ENCODE results near the gene CD7.

The CD7 gene

DNA sequence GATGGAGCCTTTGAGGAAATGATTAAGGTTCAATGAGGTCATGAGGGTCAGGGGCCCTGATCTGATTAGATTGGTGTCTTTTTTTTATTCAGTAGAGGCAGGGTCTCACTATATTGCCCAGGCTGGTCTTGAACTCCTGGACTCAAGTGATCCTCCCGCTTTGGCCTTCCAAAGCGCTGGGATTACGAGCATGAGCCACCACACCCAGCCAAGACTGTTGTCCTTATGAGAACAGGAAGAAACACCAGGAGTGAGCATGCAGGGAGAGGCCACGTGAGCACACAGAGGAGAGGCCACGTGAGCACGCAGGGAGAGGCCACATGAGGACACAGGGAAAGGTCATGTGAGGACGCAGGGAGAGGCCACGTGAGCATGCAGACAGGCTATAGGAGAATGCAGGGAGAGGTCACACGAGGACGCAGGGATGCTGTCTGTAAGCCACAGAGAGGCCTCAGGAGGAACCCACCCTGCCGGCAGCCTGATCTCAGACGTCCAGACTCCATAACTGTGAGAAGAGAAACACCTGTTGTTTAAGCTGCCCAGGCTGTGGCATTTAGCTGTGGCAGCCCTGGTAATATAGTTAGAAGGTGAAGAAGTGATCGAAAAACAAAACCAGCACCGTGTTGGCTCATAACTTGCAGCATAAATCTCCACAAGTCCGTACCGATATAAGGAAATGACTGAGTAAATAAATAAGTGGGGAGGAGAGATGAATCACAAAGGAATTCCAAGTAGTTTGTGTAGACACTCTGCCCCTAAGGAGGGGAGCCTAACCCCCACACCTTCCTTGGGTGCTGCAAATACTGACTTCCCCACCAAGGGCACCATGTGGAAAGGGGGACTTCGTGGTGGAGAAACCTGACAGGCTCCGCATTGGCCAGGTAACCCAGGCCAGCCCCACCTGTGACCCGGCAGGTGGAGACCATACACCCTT, 29.3 kb downstream of the CD7 start (continued):
- TF ChIP-seq, protein P1, sequence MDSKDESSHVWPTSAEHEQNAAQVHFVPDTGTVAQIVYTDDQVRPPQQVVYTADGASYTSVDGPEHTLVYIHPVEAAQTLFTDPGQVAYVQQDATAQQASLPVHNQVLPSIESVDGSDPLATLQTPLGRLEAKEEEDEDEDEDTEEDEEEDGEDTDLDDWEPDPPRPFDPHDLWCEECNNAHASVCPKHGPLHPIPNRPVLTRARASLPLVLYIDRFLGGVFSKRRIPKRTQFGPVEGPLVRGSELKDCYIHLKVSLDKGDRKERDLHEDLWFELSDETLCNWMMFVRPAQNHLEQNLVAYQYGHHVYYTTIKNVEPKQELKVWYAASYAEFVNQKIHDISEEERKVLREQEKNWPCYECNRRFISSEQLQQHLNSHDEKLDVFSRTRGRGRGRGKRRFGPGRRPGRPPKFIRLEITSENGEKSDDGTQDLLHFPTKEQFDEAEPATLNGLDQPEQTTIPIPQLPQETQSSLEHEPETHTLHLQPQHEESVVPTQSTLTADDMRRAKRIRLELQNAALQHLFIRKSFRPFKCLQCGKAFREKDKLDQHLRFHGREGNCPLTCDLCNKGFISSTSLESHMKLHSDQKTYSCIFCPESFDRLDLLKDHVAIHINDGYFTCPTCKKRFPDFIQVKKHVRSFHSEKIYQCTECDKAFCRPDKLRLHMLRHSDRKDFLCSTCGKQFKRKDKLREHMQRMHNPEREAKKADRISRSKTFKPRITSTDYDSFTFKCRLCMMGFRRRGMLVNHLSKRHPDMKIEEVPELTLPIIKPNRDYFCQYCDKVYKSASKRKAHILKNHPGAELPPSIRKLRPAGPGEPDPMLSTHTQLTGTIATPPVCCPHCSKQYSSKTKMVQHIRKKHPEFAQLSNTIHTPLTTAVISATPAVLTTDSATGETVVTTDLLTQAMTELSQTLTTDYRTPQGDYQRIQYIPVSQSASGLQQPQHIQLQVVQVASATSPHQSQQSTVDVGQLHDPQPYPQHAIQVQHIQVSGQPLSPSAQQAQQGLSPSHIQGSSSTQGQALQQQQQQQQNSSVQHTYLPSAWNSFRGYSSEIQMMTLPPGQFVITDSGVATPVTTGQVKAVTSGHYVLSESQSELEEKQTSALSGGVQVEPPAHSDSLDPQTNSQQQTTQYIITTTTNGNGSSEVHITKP (tag by site-specific recombination; IDR thresholded peaks at IDR 0.05): 0 out of 2 replicates have a peak, but pooled peaks have one; percentile 14
- peak; percentile 85 for TF ChIP-seq SETDB1 (IDR thresholded peaks at IDR 0.05; ENCODE audit: insufficient read length, low read length)
- peak; percentile 74 for TF ChIP-seq SCRT2 (tag by site-specific recombination; IDR thresholded peaks at IDR 0.05)
- no peak for TF ChIP-seq BCL11A (tag by site-specific recombination; IDR thresholded peaks at IDR 0.05; ENCODE audit: low read depth)
- TF ChIP-seq, protein P2, sequence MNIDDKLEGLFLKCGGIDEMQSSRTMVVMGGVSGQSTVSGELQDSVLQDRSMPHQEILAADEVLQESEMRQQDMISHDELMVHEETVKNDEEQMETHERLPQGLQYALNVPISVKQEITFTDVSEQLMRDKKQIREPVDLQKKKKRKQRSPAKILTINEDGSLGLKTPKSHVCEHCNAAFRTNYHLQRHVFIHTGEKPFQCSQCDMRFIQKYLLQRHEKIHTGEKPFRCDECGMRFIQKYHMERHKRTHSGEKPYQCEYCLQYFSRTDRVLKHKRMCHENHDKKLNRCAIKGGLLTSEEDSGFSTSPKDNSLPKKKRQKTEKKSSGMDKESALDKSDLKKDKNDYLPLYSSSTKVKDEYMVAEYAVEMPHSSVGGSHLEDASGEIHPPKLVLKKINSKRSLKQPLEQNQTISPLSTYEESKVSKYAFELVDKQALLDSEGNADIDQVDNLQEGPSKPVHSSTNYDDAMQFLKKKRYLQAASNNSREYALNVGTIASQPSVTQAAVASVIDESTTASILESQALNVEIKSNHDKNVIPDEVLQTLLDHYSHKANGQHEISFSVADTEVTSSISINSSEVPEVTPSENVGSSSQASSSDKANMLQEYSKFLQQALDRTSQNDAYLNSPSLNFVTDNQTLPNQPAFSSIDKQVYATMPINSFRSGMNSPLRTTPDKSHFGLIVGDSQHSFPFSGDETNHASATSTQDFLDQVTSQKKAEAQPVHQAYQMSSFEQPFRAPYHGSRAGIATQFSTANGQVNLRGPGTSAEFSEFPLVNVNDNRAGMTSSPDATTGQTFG (tag by site-specific recombination; IDR thresholded peaks at IDR 0.05; ENCODE audit: borderline replicate concordance): no peak
- TF ChIP-seq TRIM28 (IDR thresholded peaks at IDR 0.05; ENCODE audit: borderline replicate concordance, low read length): peak; percentile 65; the same call in 1 of the 2 replicates
- TF ChIP-seq, protein P3, sequence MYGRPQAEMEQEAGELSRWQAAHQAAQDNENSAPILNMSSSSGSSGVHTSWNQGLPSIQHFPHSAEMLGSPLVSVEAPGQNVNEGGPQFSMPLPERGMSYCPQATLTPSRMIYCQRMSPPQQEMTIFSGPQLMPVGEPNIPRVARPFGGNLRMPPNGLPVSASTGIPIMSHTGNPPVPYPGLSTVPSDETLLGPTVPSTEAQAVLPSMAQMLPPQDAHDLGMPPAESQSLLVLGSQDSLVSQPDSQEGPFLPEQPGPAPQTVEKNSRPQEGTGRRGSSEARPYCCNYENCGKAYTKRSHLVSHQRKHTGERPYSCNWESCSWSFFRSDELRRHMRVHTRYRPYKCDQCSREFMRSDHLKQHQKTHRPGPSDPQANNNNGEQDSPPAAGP (tag by site-specific recombination; IDR thresholded peaks at IDR 0.05): peak; percentile 30; the same call in 1 of the 2 replicates

DNA sequence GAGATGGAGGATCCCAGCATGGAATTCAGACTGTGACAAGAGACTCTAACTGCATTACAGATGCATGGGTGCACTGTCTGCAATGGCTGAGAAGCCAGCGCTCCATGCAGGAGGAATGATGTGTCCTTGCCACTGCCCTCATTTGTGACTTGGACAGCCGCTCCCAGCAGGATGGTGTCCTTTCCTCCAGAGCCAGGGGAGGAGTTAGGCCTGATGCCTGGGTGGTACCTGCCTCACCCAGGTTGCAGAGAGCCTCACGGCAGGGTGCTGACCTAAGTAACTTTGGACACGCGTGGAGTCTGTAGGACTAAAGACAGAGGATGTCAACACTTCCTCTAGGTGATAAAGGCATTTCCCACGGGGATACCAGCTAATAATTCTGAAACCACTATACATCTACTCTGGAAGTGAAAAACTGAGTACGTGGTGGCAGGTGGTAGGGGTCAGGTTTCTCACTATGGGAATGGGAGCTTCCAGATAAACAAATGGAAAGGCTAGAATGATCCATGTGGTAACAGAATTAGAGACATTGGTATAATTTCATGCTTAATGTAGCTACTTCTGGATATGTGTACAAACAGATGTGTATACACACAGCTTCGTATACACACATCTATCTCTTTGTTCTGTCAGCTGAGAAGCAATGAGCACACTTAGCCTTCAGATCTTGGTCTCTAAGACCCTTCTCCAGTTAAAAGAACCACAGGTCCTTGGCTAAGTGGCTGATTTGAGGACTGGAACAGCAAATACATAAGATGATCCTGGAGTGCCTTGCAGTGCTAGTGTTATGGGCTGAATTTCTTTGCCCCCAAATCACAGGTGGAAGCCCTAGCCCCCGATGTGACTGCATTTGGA, 30.2 kb downstream of the CD7 start:
- no peaks in the 10 kb centered on the region for H3K36me3 ChIP-seq (ENCODE audit: control insufficient read depth in 2 of 2, insufficient read depth in 1 of 2, low read length in 2 of 2)
- TF ChIP-seq REPIN1 (tag by site-specific recombination; IDR thresholded peaks at IDR 0.05; ENCODE audit: low read depth) (no peak), ZSCAN23 (tag by site-specific recombination; IDR thresholded peaks at IDR 0.05) (no peak), ZEB2 (tag by site-specific recombination; IDR thresholded peaks at IDR 0.05) (no peak), GLI2 (tag by site-specific recombination; IDR thresholded peaks at IDR 0.05; ENCODE audit: borderline replicate concordance, low read depth) (no peak), ZNF558 (tag by site-specific recombination; IDR thresholded peaks at IDR 0.05) (peak; percentile 46; the same call in 1 of the 2 replicates), ZNF623 (tag by site-specific recombination; IDR thresholded peaks at IDR 0.05) (no peak), SETDB1 (IDR thresholded peaks at IDR 0.05; ENCODE audit: insufficient read length, low read length) (peak; percentile 96), ZSCAN30 (tag by site-specific recombination; IDR thresholded peaks at IDR 0.05) (no peak), TRIM28 (IDR thresholded peaks at IDR 0.05; ENCODE audit: borderline replicate concordance, low read length) (0 out of 2 replicates have a peak, but pooled peaks have one; percentile 20), ZNF239 (tag by site-specific recombination; IDR thresholded peaks at IDR 0.05) (no peak), ZNF629 (tag by site-specific recombination; IDR thresholded peaks at IDR 0.05) (no peak), ZNF121 (tag by site-specific recombination; IDR thresholded peaks at IDR 0.05) (no peak)
- TF ChIP-seq, protein P4, sequence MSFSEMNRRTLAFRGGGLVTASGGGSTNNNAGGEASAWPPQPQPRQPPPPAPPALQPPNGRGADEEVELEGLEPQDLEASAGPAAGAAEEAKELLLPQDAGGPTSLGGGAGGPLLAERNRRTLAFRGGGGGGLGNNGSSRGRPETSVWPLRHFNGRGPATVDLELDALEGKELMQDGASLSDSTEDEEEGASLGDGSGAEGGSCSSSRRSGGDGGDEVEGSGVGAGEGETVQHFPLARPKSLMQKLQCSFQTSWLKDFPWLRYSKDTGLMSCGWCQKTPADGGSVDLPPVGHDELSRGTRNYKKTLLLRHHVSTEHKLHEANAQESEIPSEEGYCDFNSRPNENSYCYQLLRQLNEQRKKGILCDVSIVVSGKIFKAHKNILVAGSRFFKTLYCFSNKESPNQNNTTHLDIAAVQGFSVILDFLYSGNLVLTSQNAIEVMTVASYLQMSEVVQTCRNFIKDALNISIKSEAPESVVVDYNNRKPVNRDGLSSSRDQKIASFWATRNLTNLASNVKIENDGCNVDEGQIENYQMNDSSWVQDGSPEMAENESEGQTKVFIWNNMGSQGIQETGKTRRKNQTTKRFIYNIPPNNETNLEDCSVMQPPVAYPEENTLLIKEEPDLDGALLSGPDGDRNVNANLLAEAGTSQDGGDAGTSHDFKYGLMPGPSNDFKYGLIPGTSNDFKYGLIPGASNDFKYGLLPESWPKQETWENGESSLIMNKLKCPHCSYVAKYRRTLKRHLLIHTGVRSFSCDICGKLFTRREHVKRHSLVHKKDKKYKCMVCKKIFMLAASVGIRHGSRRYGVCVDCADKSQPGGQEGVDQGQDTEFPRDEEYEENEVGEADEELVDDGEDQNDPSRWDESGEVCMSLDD (tag by site-specific recombination; IDR thresholded peaks at IDR 0.05): no peak
- TF ChIP-seq, protein P1 (tag by site-specific recombination; IDR thresholded peaks at IDR 0.05): no peak

More for the DNA sequence above, 30.2 kb downstream of the CD7 start:
- CTCF ChIA-PET: interaction anchor here (0.6 to 1.2 kb wide), 2 partner anchors 23 to 51 kb away, joined by 4 to 5 read pairs; no protein-coding TSS in a partner anchor
- Histone ChIP-seq H3K4me1 (ENCODE audit: control insufficient read depth, insufficient read depth, low read length) (peaks cover 16% of the 10 kb centered on the region), H3K4me3 (ENCODE audit: low read depth, low read length) (no peak overlapping the region), H3K9me3 (ENCODE audit: control insufficient read depth, insufficient read depth, low read depth, low read length) (no peaks in the 10 kb centered on the region), H3K27ac (ENCODE audit: extremely low read depth, low read depth, low read length) (peak overlapping the region; percentile 93)
- POLR2A ChIA-PET: interaction anchor here (0.9 kb wide), 1 partner anchor 14 kb away, joined by 3 read pairs; the partner anchor contains the start of gene CSNK1D

Measured in HEK293 (cell line).